Erythroblast (primary cell): ENCODE measurements around the gene POC1B.

Experiments used
- GATA1 ChIP-seq: IDR thresholded peaks from 2 replicates; pipeline ENCODE4 v1.6.1; 2011; ENCODE audit warnings: low read depth, mild to moderate bottlenecking, control low read depth, low read length, moderate library complexity
- POLR2A ChIP-seq: IDR thresholded peaks from 2 replicates; pipeline ENCODE4 v1.6.1; 2011; ENCODE audit warnings: mild to moderate bottlenecking, low read length

DNA sequence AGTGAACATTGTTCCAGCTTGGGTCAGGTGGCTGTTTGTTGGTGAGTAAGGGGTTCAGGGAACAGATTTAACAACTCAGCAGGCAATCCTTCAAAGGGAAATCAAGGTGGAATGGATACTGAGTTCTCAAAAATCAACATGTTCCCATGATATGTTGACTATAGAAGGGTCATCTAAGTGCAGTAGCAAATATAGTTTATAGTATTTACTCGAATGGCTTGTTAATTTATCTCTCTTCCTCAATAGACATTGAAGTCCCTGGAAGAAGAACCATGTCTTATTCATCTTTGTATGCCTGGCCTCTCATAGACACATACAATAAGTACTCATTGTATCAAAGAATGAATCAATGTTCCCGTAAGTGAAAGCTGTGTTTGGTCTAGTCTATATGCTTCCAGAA is 149.0 kb downstream of the POC1B start:
- TF ChIP-seq POLR2A (no peak), GATA1 (no peak)
